Measurements from ENCODE around the gene TEX51.
A peak's percentile ranks its signal among the peaks of the same experiment; 100 is the strongest.

Gene TEX51

GRCh38 chr2:126879348-126880298 is 19.1 kb upstream of the TEX51 start:
- DNase-seq, result peak; percentile 10

GRCh38 chr2:126880324-126880723 is 18.4 kb upstream of the TEX51 start:
- DNase-seq, result peak; percentile 33

- no peak for DNase-seq
Observed at GRCh38 chr2:126880817-126881216, 17.9 kb upstream of the TEX51 start.

GRCh38 chr2:126881591-126881990 is 17.1 kb upstream of the TEX51 start:
- peak; percentile 0 for DNase-seq

- DNase-seq, result peak; percentile 15
Observed at GRCh38 chr2:126882181-126882580, 16.5 kb upstream of the TEX51 start.

GRCh38 chr2:126882736-126883665 is 15.7 kb upstream of the TEX51 start:
- peak; percentile 22 for DNase-seq

GRCh38 chr2:126883666-126884040 is 15.0 kb upstream of the TEX51 start:
- DNase-seq, result no peak

- DNase-seq, result peak; percentile 12
Observed at GRCh38 chr2:126884861-126885750, 13.6 kb upstream of the TEX51 start.

- DNase-seq, result peak; percentile 45
Observed at GRCh38 chr2:126885751-126886210, 12.9 kb upstream of the TEX51 start.

- peak; percentile 88 for DNase-seq
Observed at GRCh38 chr2:126886211-126886915, 12.3 kb upstream of the TEX51 start.

- DNase-seq, result peak; percentile 43
Observed at GRCh38 chr2:126886916-126887280, 11.8 kb upstream of the TEX51 start.

- DNase-seq, result peak; percentile 23
Observed at GRCh38 chr2:126887506-126887905, 11.2 kb upstream of the TEX51 start.

GRCh38 chr2:126888046-126888445 is 10.6 kb upstream of the TEX51 start:
- peak; percentile 26 for DNase-seq

GRCh38 chr2:126889071-126889470 is 9.6 kb upstream of the TEX51 start:
- peak; percentile 38 for DNase-seq

- DNase-seq, result peak; percentile 7
Observed at GRCh38 chr2:126889496-126890135, 9.1 kb upstream of the TEX51 start.

- DNase-seq, result peak; percentile 23
Observed at GRCh38 chr2:126890136-126890510, 8.6 kb upstream of the TEX51 start.

GRCh38 chr2:126890551-126891450 is 7.9 kb upstream of the TEX51 start:
- DNase-seq, result peak; percentile 12

- DNase-seq, result peak; percentile 23
Observed at GRCh38 chr2:126891681-126892500, 6.8 kb upstream of the TEX51 start.

- peak; percentile 32 for DNase-seq
Observed at GRCh38 chr2:126893153-126893552, 5.5 kb upstream of the TEX51 start.

All from activated CD8-positive, alpha-beta memory T cell treated with anti-CD3 and anti-CD28 coated beads, Interleukin-2, amount 50 U/mL, for 48 hours (primary cell).